Memory B cell (primary cell): Measurements from ENCODE around the gene ILDR1.
A peak's percentile ranks its signal among the peaks of the same experiment; 100 is the strongest.

Experiments used
- ATAC-seq: fragments of 150-1000 bp; cut with Tn5 transposase; 2 replicates; pipeline ENCODE4 v1.10.0; 2021; ENCODE audit warnings: low read depth, mild to moderate bottlenecking, moderate library complexity
- DNase-seq, 2 donors: peaks; one replicate each; pipeline ENCODE4 v3.0.0; 2022; ENCODE audit warnings: low spot score in 2 of 2
- H3K27ac Mint-ChIP-seq: one replicate; pipeline ENCODE4 v1.8.0; 2022; ENCODE audit warnings: mild to moderate bottlenecking, moderate library complexity, mixed read lengths
- H3K27me3 Mint-ChIP-seq: one replicate; pipeline ENCODE4 v1.8.0; 2022; ENCODE audit warnings: mixed read lengths
- H3K36me3 Mint-ChIP-seq: one replicate; pipeline ENCODE4 v1.8.0; 2022; ENCODE audit warnings: mild to moderate bottlenecking, mixed read lengths
- H3K4me1 Mint-ChIP-seq: one replicate; pipeline ENCODE4 v1.8.0; 2022; ENCODE audit warnings: mixed read lengths
- H3K4me3 Mint-ChIP-seq: one replicate; pipeline ENCODE4 v1.8.0; 2022; ENCODE audit warnings: mild to moderate bottlenecking, moderate library complexity, mixed read lengths
- H3K9me3 Mint-ChIP-seq: one replicate; pipeline ENCODE4 v1.8.0; 2022; ENCODE audit warnings: mixed read lengths

ILDR1 gene

GRCh38 chr3:121995161-121996137, 26.6 kb downstream of the ILDR1 start:
- H3K27ac Mint-ChIP-seq = peak overlapping the region; percentile 33
- no peaks in the 10 kb centered on the region for H3K9me3 Mint-ChIP-seq
- ATAC-seq (peak; percentile 87), DNase-seq (peak; percentile 49 to 60)
- peak overlapping the region; percentile 62 for H3K4me3 Mint-ChIP-seq
- no peaks in the 10 kb centered on the region for H3K36me3 Mint-ChIP-seq
- H3K4me1 Mint-ChIP-seq = peaks cover 56% of the 10 kb centered on the region
- no peaks in the 10 kb centered on the region for H3K27me3 Mint-ChIP-seq

- no peaks in the 10 kb centered on the region for H3K36me3 Mint-ChIP-seq
- peaks cover 56% of the 10 kb centered on the region for H3K4me1 Mint-ChIP-seq
- ATAC-seq (no peak), DNase-seq (no peak)
- H3K9me3 Mint-ChIP-seq = no peaks in the 10 kb centered on the region
- H3K4me3 Mint-ChIP-seq = peak overlapping the region; percentile 62
- H3K27ac Mint-ChIP-seq = peak overlapping the region; percentile 33
- no peaks in the 10 kb centered on the region for H3K27me3 Mint-ChIP-seq
These were observed 27.5 kb downstream of the ILDR1 start for GRCh38 chr3:121994551-121994950.

- H3K4me3 Mint-ChIP-seq = peak overlapping the region; percentile 24
- ATAC-seq (peak; percentile 47), DNase-seq (no peak)
- H3K27ac Mint-ChIP-seq = peak overlapping the region; percentile 76
- peaks cover 4% of the 10 kb centered on the region for H3K36me3 Mint-ChIP-seq
- H3K27me3 Mint-ChIP-seq = no peaks in the 10 kb centered on the region
- no peaks in the 10 kb centered on the region for H3K9me3 Mint-ChIP-seq
- H3K4me1 Mint-ChIP-seq = peaks cover 46% of the 10 kb centered on the region
These were observed 29.2 kb downstream of the ILDR1 start for GRCh38 chr3:121992601-121993560.

- Mint-ChIP-seq H3K9me3 (no peaks in the 10 kb centered on the region), H3K36me3 (peaks cover 6% of the 10 kb centered on the region), H3K4me3 (no peak overlapping the region), H3K27me3 (no peaks in the 10 kb centered on the region), H3K27ac (no peak overlapping the region), H3K4me1 (peaks cover 25% of the 10 kb centered on the region)
- DNase-seq (no peak), ATAC-seq (no peak)
These were observed 32.1 kb downstream of the ILDR1 start for GRCh38 chr3:121989943-121990342.

- no peak for DNase-seq
- no peak for ATAC-seq
- Mint-ChIP-seq H3K27me3 (no peaks in the 10 kb centered on the region), H3K36me3 (peaks cover 15% of the 10 kb centered on the region), H3K9me3 (peaks cover 6% of the 10 kb centered on the region), H3K4me1 (peaks cover 14% of the 10 kb centered on the region), H3K4me3 (no peak overlapping the region), H3K27ac (no peak overlapping the region)
These were observed 33.9 kb downstream of the ILDR1 start for GRCh38 chr3:121988146-121988545.

DNA sequence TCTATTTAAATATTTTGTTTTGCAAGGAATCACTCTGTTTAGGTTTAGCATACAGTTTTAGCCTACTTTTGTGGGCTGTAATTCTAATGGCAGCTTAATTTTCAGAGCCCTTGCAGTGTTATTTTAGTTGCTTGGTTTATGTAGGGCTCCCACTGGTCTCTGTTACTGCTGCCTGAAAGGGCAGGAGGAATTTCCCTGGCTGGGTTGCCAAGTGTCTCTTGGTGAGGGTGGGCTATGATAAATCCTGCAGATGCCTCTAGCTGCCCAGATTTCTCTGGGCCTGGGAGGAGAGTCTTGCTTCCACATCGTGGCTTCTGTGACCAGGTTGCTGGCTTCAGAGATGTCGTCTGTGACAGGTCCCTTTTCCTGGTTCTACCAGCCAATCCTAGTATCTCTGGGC, 36.2 kb downstream of the ILDR1 start:
- H3K27ac Mint-ChIP-seq = no peak overlapping the region
- H3K9me3 Mint-ChIP-seq = peaks cover 6% of the 10 kb centered on the region
- H3K36me3 Mint-ChIP-seq = peaks cover 15% of the 10 kb centered on the region
- no peaks in the 10 kb centered on the region for H3K27me3 Mint-ChIP-seq
- H3K4me3 Mint-ChIP-seq = no peak overlapping the region
- no peak for ATAC-seq
- no peak for DNase-seq
- H3K4me1 Mint-ChIP-seq = peaks cover 7% of the 10 kb centered on the region

- peak; percentile 42 for ATAC-seq
- peaks cover 12% of the 10 kb centered on the region for H3K4me1 Mint-ChIP-seq
- DNase-seq = no peak
- H3K27ac Mint-ChIP-seq = peak overlapping the region; percentile 39
- H3K27me3 Mint-ChIP-seq = no peaks in the 10 kb centered on the region
- H3K4me3 Mint-ChIP-seq = no peak overlapping the region
- peaks cover 21% of the 10 kb centered on the region for H3K36me3 Mint-ChIP-seq
- peaks cover 12% of the 10 kb centered on the region for H3K9me3 Mint-ChIP-seq
These were observed 40.6 kb downstream of the ILDR1 start for GRCh38 chr3:121981473-121981872.

DNA sequence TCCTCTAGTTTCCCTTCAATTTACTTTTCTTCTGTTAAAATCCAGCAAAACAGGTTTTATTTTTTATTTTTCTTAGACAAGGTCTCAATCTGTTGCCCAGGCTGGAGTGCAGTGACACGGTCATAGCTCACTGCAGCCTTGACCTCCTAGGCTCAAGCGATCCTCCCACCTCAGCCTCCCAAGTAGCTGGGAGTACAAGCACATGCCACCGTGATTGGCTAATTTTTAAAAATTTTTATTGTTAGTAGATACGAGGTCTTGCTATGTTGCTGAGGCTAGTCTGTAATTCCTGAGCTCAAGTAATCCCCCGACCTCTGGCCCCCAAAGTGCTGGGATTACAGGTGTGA, 41.6 kb downstream of the ILDR1 start:
- Mint-ChIP-seq H3K27ac (peak overlapping the region; percentile 39), H3K9me3 (peaks cover 12% of the 10 kb centered on the region), H3K27me3 (no peaks in the 10 kb centered on the region), H3K36me3 (peaks cover 25% of the 10 kb centered on the region), H3K4me3 (no peak overlapping the region), H3K4me1 (peaks cover 12% of the 10 kb centered on the region)
- DNase-seq (no peak), ATAC-seq (peak; percentile 15)

GRCh38 chr3:121979734-121980449, 42.2 kb downstream of the ILDR1 start:
- ATAC-seq = peak; percentile 69
- Mint-ChIP-seq H3K27me3 (no peaks in the 10 kb centered on the region), H3K4me1 (peaks cover 10% of the 10 kb centered on the region), H3K4me3 (no peak overlapping the region), H3K27ac (peak overlapping the region; percentile 39), H3K9me3 (peaks cover 13% of the 10 kb centered on the region), H3K36me3 (peaks cover 26% of the 10 kb centered on the region)
- no peak for DNase-seq

DNA sequence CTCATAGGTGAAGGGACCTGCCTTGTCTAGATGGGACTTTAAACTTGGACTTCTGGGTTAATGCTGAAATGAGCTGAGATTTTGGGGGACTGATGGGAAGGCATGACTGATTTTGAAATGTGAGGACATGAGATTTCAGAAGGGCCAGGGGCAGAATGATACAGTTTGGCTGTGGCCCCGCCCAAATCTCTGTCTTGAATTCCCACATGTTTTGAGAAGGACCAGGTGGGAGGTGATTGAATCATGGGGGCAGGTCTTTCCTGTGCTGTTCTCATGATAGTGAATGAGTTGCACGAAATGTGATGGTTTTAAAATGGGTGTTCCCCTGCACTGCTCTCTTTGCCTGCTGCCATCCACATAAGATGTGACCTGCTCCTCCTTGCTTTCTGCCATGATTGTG, 42.8 kb downstream of the ILDR1 start:
- DNase-seq = no peak
- Mint-ChIP-seq H3K4me3 (no peak overlapping the region), H3K9me3 (peaks cover 14% of the 10 kb centered on the region), H3K27me3 (no peaks in the 10 kb centered on the region), H3K36me3 (peaks cover 29% of the 10 kb centered on the region), H3K27ac (peak overlapping the region; percentile 39), H3K4me1 (peaks cover 10% of the 10 kb centered on the region)
- no peak for ATAC-seq

DNA sequence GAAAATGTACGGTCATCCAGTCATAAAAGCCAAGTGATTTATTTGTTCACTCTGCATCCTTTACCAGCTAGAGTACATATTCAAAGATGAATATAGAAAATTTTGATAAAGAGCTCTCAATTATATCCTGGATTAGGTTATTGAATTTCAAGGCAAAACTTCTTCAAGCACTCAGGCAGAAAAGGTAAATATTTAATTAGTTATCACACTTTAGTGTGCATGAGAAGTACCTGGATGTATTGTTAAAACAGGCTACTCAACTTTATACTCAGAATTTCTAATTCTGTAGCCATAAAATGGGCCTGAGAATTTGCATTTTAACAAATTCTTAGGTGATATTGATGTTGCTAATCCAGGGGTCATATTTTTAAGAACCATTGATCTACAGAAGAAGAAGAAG, 45.3 kb downstream of the ILDR1 start:
- H3K4me1 Mint-ChIP-seq = peaks cover 10% of the 10 kb centered on the region
- H3K27me3 Mint-ChIP-seq = no peaks in the 10 kb centered on the region
- H3K27ac Mint-ChIP-seq = no peak overlapping the region
- DNase-seq (no peak), ATAC-seq (no peak)
- H3K4me3 Mint-ChIP-seq = no peak overlapping the region
- peaks cover 11% of the 10 kb centered on the region for H3K9me3 Mint-ChIP-seq
- H3K36me3 Mint-ChIP-seq = peaks cover 29% of the 10 kb centered on the region

- no peak for DNase-seq
- no peak overlapping the region for H3K4me3 Mint-ChIP-seq
- peaks cover 5% of the 10 kb centered on the region for H3K4me1 Mint-ChIP-seq
- H3K36me3 Mint-ChIP-seq = peaks cover 29% of the 10 kb centered on the region
- H3K27me3 Mint-ChIP-seq = no peaks in the 10 kb centered on the region
- peaks cover 11% of the 10 kb centered on the region for H3K9me3 Mint-ChIP-seq
- H3K27ac Mint-ChIP-seq = no peak overlapping the region
- no peak for ATAC-seq
These were observed 46.2 kb downstream of the ILDR1 start for GRCh38 chr3:121975702-121976302.

GRCh38 chr3:121974601-121975111, 47.4 kb downstream of the ILDR1 start:
- Mint-ChIP-seq H3K36me3 (peaks cover 34% of the 10 kb centered on the region), H3K27ac (no peak overlapping the region), H3K27me3 (no peaks in the 10 kb centered on the region), H3K4me1 (peaks cover 3% of the 10 kb centered on the region), H3K9me3 (peaks cover 11% of the 10 kb centered on the region), H3K4me3 (no peak overlapping the region)
- DNase-seq (no peak), ATAC-seq (no peak)
